H9 (cell line): Measurements from ENCODE around the gene PLA2G4E. TPM values are rescaled to one million over a fixed set of nuclear protein-coding genes. Genes with fewer than 3 reads are reported as not detected.

ENCODE experiments used
- DNase-seq: peaks from one replicate; pipeline ENCODE4 v3.0.0-alpha.2; 2017
- H2AFZ ChIP-seq: one replicate; pipeline ENCODE4 v1.6.1; 2013; ENCODE audit warnings: mild to moderate bottlenecking, low read length, control low read depth, moderate library complexity
- H2AK5ac ChIP-seq: 2 replicates; pipeline ENCODE4 v1.6.1; 2013; ENCODE audit warnings: low read length, control low read depth, mixed read lengths; ENCODE audit not compliant: insufficient read length
- H2BK120ac ChIP-seq: one replicate; pipeline ENCODE4 v1.6.1; 2013; ENCODE audit warnings: low read depth, mild to moderate bottlenecking, low read length, control low read depth, inconsistent platforms; ENCODE audit not compliant: poor library complexity, severe bottlenecking
- H2BK12ac ChIP-seq: 2 replicates; pipeline ENCODE4 v1.6.1; 2013; ENCODE audit warnings: low read length, control low read depth, mixed read lengths, low read depth; ENCODE audit not compliant: insufficient read length
- H2BK15ac ChIP-seq: 2 replicates; pipeline ENCODE4 v1.6.1; 2013; ENCODE audit warnings: low read depth, low read length, control low read depth
- H2BK20ac ChIP-seq: one replicate; pipeline ENCODE4 v1.6.1; 2013; ENCODE audit warnings: low read depth, mild to moderate bottlenecking, low read length, control low read depth, inconsistent platforms; ENCODE audit not compliant: poor library complexity, severe bottlenecking
- H2BK5ac ChIP-seq: 2 replicates; pipeline ENCODE4 v1.6.1; 2013; ENCODE audit warnings: low read length, control low read depth, mixed read lengths; ENCODE audit not compliant: insufficient read length
- H3K14ac ChIP-seq: 2 replicates; pipeline ENCODE4 v1.6.1; 2013; ENCODE audit warnings: low read length, control low read depth; ENCODE audit not compliant: insufficient read depth
- H3K18ac ChIP-seq: 2 replicates; pipeline ENCODE4 v1.6.1; 2013; ENCODE audit warnings: low read depth, mild to moderate bottlenecking, mixed read lengths, low read length, control low read depth; ENCODE audit not compliant: insufficient read length
- H3K23ac ChIP-seq: 2 replicates; pipeline ENCODE4 v1.6.1; 2013; ENCODE audit warnings: low read length, control low read depth, mixed read lengths, low read depth; ENCODE audit not compliant: insufficient read length
- H3K23me2 ChIP-seq: 2 replicates; pipeline ENCODE4 v1.6.1; 2013; ENCODE audit warnings: low read depth, mild to moderate bottlenecking, mixed read lengths, low read length, control low read depth; ENCODE audit not compliant: insufficient read length, poor library complexity, severe bottlenecking
- H3K27ac ChIP-seq: 2 replicates; pipeline ENCODE4 v1.5.1; 2013; ENCODE audit warnings: low read length, control low read depth, mixed read lengths, low read depth; ENCODE audit not compliant: insufficient read length
- H3K27me3 ChIP-seq: 2 replicates; pipeline ENCODE4 v1.6.1; 2013; ENCODE audit warnings: low read length, control low read depth, inconsistent platforms; ENCODE audit not compliant: insufficient read depth
- H3K4ac ChIP-seq: 2 replicates; pipeline ENCODE4 v1.6.1; 2013; ENCODE audit warnings: low read depth, mild to moderate bottlenecking, control low read depth, inconsistent platforms, low read length, moderate library complexity
- H3K4me1 ChIP-seq: 2 replicates; pipeline ENCODE4 v1.6.1; 2013; ENCODE audit warnings: low read length, control low read depth, inconsistent platforms; ENCODE audit not compliant: insufficient read depth
- H3K4me2 ChIP-seq: 2 replicates; pipeline ENCODE4 v1.6.1; 2013; ENCODE audit warnings: low read length, control low read depth, mixed read lengths; ENCODE audit not compliant: insufficient read length, insufficient read depth
- H3K56ac ChIP-seq: 2 replicates; pipeline ENCODE4 v1.6.1; 2013; ENCODE audit warnings: low read depth, mild to moderate bottlenecking, mixed read lengths, low read length, control low read depth; ENCODE audit not compliant: insufficient read length
- H3K79me1 ChIP-seq: 2 replicates; pipeline ENCODE4 v1.6.1; 2013; ENCODE audit warnings: low read depth, mild to moderate bottlenecking, moderate library complexity, low read length, control low read depth, inconsistent platforms; ENCODE audit not compliant: insufficient read depth, poor library complexity, severe bottlenecking
- H3K79me2 ChIP-seq: 2 replicates; pipeline ENCODE4 v1.6.1; 2013; ENCODE audit warnings: low read length, control low read depth, inconsistent platforms; ENCODE audit not compliant: insufficient read depth
- H3K9ac ChIP-seq: 2 replicates; pipeline ENCODE4 v1.6.1; 2013; ENCODE audit warnings: low read length, control low read depth, mixed read lengths; ENCODE audit not compliant: insufficient read length; ENCODE audit errors: extremely low read depth
- H3K9me3 ChIP-seq: one replicate; pipeline ENCODE4 v1.6.1; 2013; ENCODE audit warnings: low read depth, low read length, inconsistent platforms; ENCODE audit not compliant: control insufficient read depth
- H3T11ph ChIP-seq: one replicate; pipeline ENCODE4 v1.6.1; 2013; ENCODE audit warnings: mild to moderate bottlenecking, low read length, control low read depth, inconsistent platforms
- H4K20me1 ChIP-seq: one replicate; pipeline ENCODE4 v1.6.1; 2013; ENCODE audit not compliant: control insufficient read depth, insufficient read length, insufficient read depth
- H4K5ac ChIP-seq: 2 replicates; pipeline ENCODE4 v1.6.1; 2013; ENCODE audit warnings: low read depth, mild to moderate bottlenecking, mixed read lengths, low read length, control low read depth; ENCODE audit not compliant: insufficient read length
- H4K8ac ChIP-seq: replicated peaks from 2 replicates; pipeline ENCODE4 v1.6.1; 2013; ENCODE audit warnings: low read length, control low read depth, mixed read lengths, low read depth; ENCODE audit not compliant: insufficient read length
- H4K91ac ChIP-seq: 2 replicates; pipeline ENCODE4 v1.6.1; 2013; ENCODE audit warnings: low read depth, mild to moderate bottlenecking, moderate library complexity, mixed read lengths, low read length, control low read depth; ENCODE audit not compliant: insufficient read length
- H3K27ac Mint-ChIP-seq, 3 experiments: 2 replicates in 2 of 3; 3 replicates in 1 of 3; pipeline ENCODE4 v1.8.0; 2020 to 2021; ENCODE audit warnings: mixed read lengths in 3 of 3, mild to moderate bottlenecking in 1 of 3, moderate library complexity in 1 of 3
- H3K27me3 Mint-ChIP-seq: 2 replicates; pipeline ENCODE4 v1.8.0; 2021; ENCODE audit warnings: low read depth, mild to moderate bottlenecking, moderate library complexity, mixed read lengths
- H3K36me3 Mint-ChIP-seq, 3 experiments: 2 replicates in 2 of 3; 3 replicates in 1 of 3; pipeline ENCODE4 v1.8.0; 2020 to 2021; ENCODE audit warnings: low read depth in 3 of 3, mixed read lengths in 3 of 3; ENCODE audit not compliant: insufficient read depth in 1 of 3
- H3K4me1 Mint-ChIP-seq, 2 experiments: 2 replicates each; pipeline ENCODE4 v1.8.0; 2020; ENCODE audit warnings: mixed read lengths in 2 of 2
- H3K4me3 Mint-ChIP-seq, 2 experiments: 2 replicates in 1 of 2; 3 replicates in 1 of 2; pipeline ENCODE4 v1.8.0; 2020 to 2021; ENCODE audit warnings: mild to moderate bottlenecking in 2 of 2, mixed read lengths in 2 of 2, moderate library complexity in 1 of 2
- H3K9me3 Mint-ChIP-seq, 2 experiments: 2 replicates in 1 of 2; 3 replicates in 1 of 2; pipeline ENCODE4 v1.8.0; 2020; ENCODE audit warnings: mild to moderate bottlenecking in 2 of 2, mixed read lengths in 2 of 2, moderate library complexity in 1 of 2
- WGBS: extraction: QIAGEN DNeasy Blood & Tissue Kit; methylation state at CpG from one replicate; pipeline ENCODE4 v1.1.7; 2013; ENCODE audit warnings: missing lambda C conversion rate, low lambda C conversion rate, mixed read lengths; ENCODE audit not compliant: insufficient read length; ENCODE audit errors: extremely low coverage; 5-methylcytosine and 5-hydroxymethylcytosine counted together
- total RNA-seq: library from RNA; stranded (reverse); gene quantifications from 2 replicates; pipeline ENCODE4 v1.2.1, GENCODE V29; 2021
- TF ChIP-seq, protein P1 (sequence below): fragments of 200-600 bp; sonication (generic); conservative IDR thresholded peaks from 3 replicates; pipeline ENCODE4 v1.8.0; 2021; ENCODE audit warnings: antibody characterized with exemption, mild to moderate bottlenecking

The PLA2G4E gene
- total RNA-seq, 1 experiment from 2014 or later, result not detected

DNA sequence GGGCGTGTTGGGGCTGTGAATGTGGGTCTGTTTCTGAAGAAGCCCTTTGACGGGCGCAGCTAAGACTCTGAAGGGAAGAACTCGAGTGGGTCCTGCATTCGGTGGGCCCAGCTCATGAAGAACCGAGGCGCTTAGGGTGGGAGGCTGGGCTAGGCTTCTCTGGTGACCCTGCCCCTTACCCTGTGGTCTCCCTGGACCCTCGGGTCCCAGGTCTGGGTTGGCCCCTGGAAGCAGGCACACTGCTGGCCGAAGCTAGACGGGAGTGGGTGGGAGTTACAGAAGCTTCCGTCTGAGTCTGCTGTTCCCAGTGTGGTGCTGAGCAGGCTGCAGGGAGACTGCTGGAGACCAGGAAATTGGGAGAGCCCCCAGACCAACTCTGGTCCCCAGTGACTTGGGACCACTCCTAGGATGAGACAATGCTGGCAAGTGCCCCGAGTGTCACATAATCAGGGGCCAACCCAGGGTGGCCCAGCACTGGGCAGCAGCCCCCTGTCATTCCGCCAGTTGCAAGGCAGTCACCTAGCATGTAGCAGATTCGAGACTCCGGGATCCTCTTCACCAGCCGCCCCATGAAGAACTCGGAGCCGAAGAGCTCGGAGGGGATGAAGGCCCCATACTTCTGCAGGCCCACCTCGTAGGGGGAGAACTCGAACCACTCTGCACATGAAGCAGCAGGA lies 31.8 kb downstream of the PLA2G4E start:
- no CpG with 5 or more reads among the region's 21 CpGs for WGBS
- Histone ChIP-seq H2BK12ac (no peak overlapping the region), H4K5ac (no peak overlapping the region), H4K20me1 (no peaks in the 10 kb centered on the region), H3K18ac (no peak overlapping the region), H2BK5ac (no peak overlapping the region), H3K27me3 (no peaks in the 10 kb centered on the region), H4K8ac (no peak overlapping the region), H2BK20ac (no peak overlapping the region), H3K23ac (no peak overlapping the region), H3K56ac (no peak overlapping the region), H3K9me3 (no peaks in the 10 kb centered on the region), H3K79me1 (no peaks in the 10 kb centered on the region), H3K4me2 (no peak overlapping the region), H2AK5ac (no peak overlapping the region), H3T11ph (no peak overlapping the region), H3K9ac (no peak overlapping the region), H3K23me2 (no peaks in the 10 kb centered on the region), H3K14ac (no peak overlapping the region), H3K27ac (no peak overlapping the region), H3K4me1 (no peaks in the 10 kb centered on the region; the same call in 1 of the 2 replicates), H2BK120ac (no peak overlapping the region), H2BK15ac (no peak overlapping the region), H2AFZ (no peak overlapping the region), H4K91ac (no peak overlapping the region), H3K4ac (no peak overlapping the region), H3K79me2 (no peaks in the 10 kb centered on the region)
- Mint-ChIP-seq H3K36me3 (no peaks in the 10 kb centered on the region), H3K27me3 (peaks cover 2% of the 10 kb centered on the region), H3K27ac (no peak overlapping the region; a peak in 2 of 7 replicates), H3K9me3 (no peaks in the 10 kb centered on the region), H3K4me3 (no peak overlapping the region), H3K4me1 (peaks cover 6 to 7% of the 10 kb centered on the region in 2 experiments)
- DNase-seq, result no peak
- TF ChIP-seq, protein P1, sequence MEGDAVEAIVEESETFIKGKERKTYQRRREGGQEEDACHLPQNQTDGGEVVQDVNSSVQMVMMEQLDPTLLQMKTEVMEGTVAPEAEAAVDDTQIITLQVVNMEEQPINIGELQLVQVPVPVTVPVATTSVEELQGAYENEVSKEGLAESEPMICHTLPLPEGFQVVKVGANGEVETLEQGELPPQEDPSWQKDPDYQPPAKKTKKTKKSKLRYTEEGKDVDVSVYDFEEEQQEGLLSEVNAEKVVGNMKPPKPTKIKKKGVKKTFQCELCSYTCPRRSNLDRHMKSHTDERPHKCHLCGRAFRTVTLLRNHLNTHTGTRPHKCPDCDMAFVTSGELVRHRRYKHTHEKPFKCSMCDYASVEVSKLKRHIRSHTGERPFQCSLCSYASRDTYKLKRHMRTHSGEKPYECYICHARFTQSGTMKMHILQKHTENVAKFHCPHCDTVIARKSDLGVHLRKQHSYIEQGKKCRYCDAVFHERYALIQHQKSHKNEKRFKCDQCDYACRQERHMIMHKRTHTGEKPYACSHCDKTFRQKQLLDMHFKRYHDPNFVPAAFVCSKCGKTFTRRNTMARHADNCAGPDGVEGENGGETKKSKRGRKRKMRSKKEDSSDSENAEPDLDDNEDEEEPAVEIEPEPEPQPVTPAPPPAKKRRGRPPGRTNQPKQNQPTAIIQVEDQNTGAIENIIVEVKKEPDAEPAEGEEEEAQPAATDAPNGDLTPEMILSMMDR, result no peak
